ENCODE data around the gene STX12. TPM values are rescaled to one million over a fixed set of nuclear protein-coding genes. Genes with fewer than 3 reads are reported as not detected.
A peak's percentile ranks its signal among the peaks of the same experiment; 100 is the strongest.

STX12 gene
- total and polyA plus RNA-seq, 2 of the 4 experiments (the other 2 are of a cell fraction), result 28.6 to 54.8 TPM

- Histone ChIP-seq H3K9ac (ENCODE audit: low read depth, low read length) (peak overlapping the region; percentile 95), H2BK120ac (ENCODE audit: low read depth, low read length) (no peak overlapping the region), H2AK5ac (ENCODE audit: low read depth, low read length) (no peak overlapping the region), H3K27ac (ENCODE audit: insufficient read depth, low read length) (no peak overlapping the region), H3K23ac (ENCODE audit: low read depth, low read length) (no peak overlapping the region), H3K4me3 (ENCODE audit: insufficient read depth, low read depth, low read length) (peak overlapping the region; percentile 74; the same call in 1 of the 2 replicates), H3K79me1 (ENCODE audit: low read depth in 1 of 2, low read length in 2 of 2) (peaks cover 4 to 9% of the 10 kb centered on the region in 2 experiments; a peak in 2 of 4 replicates), H3K4ac (ENCODE audit: low read depth, low read length) (no peak overlapping the region), H3K56ac (ENCODE audit: extremely low read depth, insufficient read depth, low read length) (no peak overlapping the region), H4K8ac (ENCODE audit: low read depth in 2 of 2, low read length in 2 of 2) (no peak overlapping the region), H3K27me3 (ENCODE audit: control insufficient read depth, insufficient read depth, low read length) (no peaks in the 10 kb centered on the region), H2AFZ (replicated peaks; ENCODE audit: low read length, poor library complexity) (no peak overlapping the region), H3K18ac (ENCODE audit: low read depth, low read length) (no peak overlapping the region), H3K9me3 (ENCODE audit: control insufficient read depth, insufficient read depth, low read length) (no peaks in the 10 kb centered on the region), H3K36me3 (ENCODE audit: control insufficient read depth, insufficient read depth, low read length) (no peaks in the 10 kb centered on the region), H4K5ac (ENCODE audit: low read depth, low read length) (no peak overlapping the region), H4K20me1 (ENCODE audit: insufficient read depth, low read length) (no peaks in the 10 kb centered on the region), H2AK9ac (replicated peaks; ENCODE audit: low read depth, low read length, poor library complexity) (no peak overlapping the region), H3K9me1 (ENCODE audit: insufficient read depth, low read length) (no peaks in the 10 kb centered on the region), H2BK15ac (ENCODE audit: low read depth, low read length) (no peak overlapping the region), H3K14ac (replicated peaks; ENCODE audit: low read depth, low read length) (0 out of 2 replicates have a peak overlapping the region, but pooled peaks have one; percentile 67), H3K4me2 (ENCODE audit: low read depth, low read length) (peak overlapping the region; percentile 99), H2BK20ac (ENCODE audit: low read depth, low read length) (no peak overlapping the region), H4K91ac (ENCODE audit: insufficient read depth, low read depth, low read length) (no peak overlapping the region), H3K4me1 (ENCODE audit: control insufficient read depth, insufficient read depth, low read length) (no peaks in the 10 kb centered on the region), H2BK5ac (ENCODE audit: low read depth, low read length, poor library complexity, severe bottlenecking) (peak overlapping the region; percentile 16)
- peak; percentile 66 for DNase-seq
- in situ Hi-C loops (cut with MboI; ENCODE audit: low sequenced_read_pairs), result no loop called here
- TF ChIP-seq FOS (IDR thresholded peaks at IDR 0.05; ENCODE audit: low read depth, low read length) (0 out of 2 replicates have a peak, but pooled peaks have one; percentile 17), ELK1 (IDR thresholded peaks at IDR 0.05; ENCODE audit: borderline replicate concordance, low read depth, low read length) (no peak)
- intact Hi-C loops (cut with micrococcal nuclease), result loop anchor here (2.0 to 5.0 kb wide), 2 partner anchors 48 to 105 kb away; partner anchors contain the start of gene PPP1R8
- dilution Hi-C loops (cut with HindIII; ENCODE audit: low sequenced_read_pairs, unreplicated experiment), result no loop called here
- CTCF ChIA-PET, result interaction anchor here (0.5 kb wide), 1 partner anchor 60 kb away, joined by 4 read pairs; no protein-coding TSS in a partner anchor
- no TSS peak for BruUV-seq (replicated peaks)
- ATAC-seq (ENCODE audit: low read depth), result no peak
- POLR2A ChIA-PET (ENCODE audit: unreplicated experiment), result no interaction called here
- no CpG with 5 or more reads among the region's 3 CpGs for WGBS, 2 experiments (ENCODE audit: extremely low coverage in 2 of 2, insufficient read length in 1 of 2)
These were observed 45.9 kb upstream of the STX12 start for GRCh38 chr1:27727126-27727525.

Measured in IMR-90 (cell line).